Astrocyte (in vitro differentiated cells and primary cell): ENCODE results near the gene KRT13. TPM values are rescaled to one million over a fixed set of nuclear protein-coding genes. Genes with fewer than 3 reads are reported as not detected.

Experiments
- DNase-seq: peaks from one replicate; pipeline ENCODE4 v3.0.0-alpha.2; 2010; ENCODE audit warnings: low read depth
- FAIRE-seq: peaks from 2 replicates; lab custom pipeline; 2011; peaks lifted over from hg19 to GRCh38; lab: Jason Lieb, UNC
- H2AFZ ChIP-seq: 2 replicates; pipeline ENCODE4 v1.6.0; 2012; ENCODE audit warnings: low read depth, low read length, inconsistent platforms
- H3K27ac ChIP-seq: 2 replicates; pipeline ENCODE4 v1.5.1; 2011; ENCODE audit warnings: low read depth, low read length, inconsistent platforms
- H3K27me3 ChIP-seq: 2 replicates; pipeline ENCODE4 v1.6.0; 2011; ENCODE audit warnings: low read length, inconsistent platforms; ENCODE audit not compliant: insufficient read depth
- H3K36me3 ChIP-seq: 2 replicates; pipeline ENCODE4 v1.5.1; 2011; ENCODE audit warnings: low read length, inconsistent platforms; ENCODE audit not compliant: insufficient read depth
- H3K4me1 ChIP-seq: 2 replicates; pipeline ENCODE4 v1.5.1; 2011; ENCODE audit warnings: low read length, inconsistent platforms; ENCODE audit not compliant: insufficient read depth
- H3K4me2 ChIP-seq: 2 replicates; pipeline ENCODE4 v1.6.0; 2012; ENCODE audit warnings: low read length, inconsistent platforms
- H3K4me3 ChIP-seq: 2 replicates; pipeline ENCODE4 v1.5.1; 2011; ENCODE audit warnings: low read depth, mild to moderate bottlenecking, low read length, inconsistent platforms; ENCODE audit not compliant: insufficient read depth
- H3K79me2 ChIP-seq: 2 replicates; pipeline ENCODE4 v1.6.0; 2012; ENCODE audit warnings: mild to moderate bottlenecking, low read length, inconsistent platforms; ENCODE audit not compliant: insufficient read depth
- H3K9ac ChIP-seq: 2 replicates; pipeline ENCODE4 v1.6.0; 2012; ENCODE audit warnings: mild to moderate bottlenecking, low read length, inconsistent platforms
- H3K9me3 ChIP-seq: 2 replicates; pipeline ENCODE4 v1.5.1; 2012; ENCODE audit warnings: low read depth, mild to moderate bottlenecking, low read length, inconsistent platforms; ENCODE audit not compliant: insufficient read depth
- H4K20me1 ChIP-seq: 2 replicates; pipeline ENCODE4 v1.6.0; 2012; ENCODE audit warnings: low read length, inconsistent platforms; ENCODE audit not compliant: insufficient read depth
- H3K27ac Mint-ChIP-seq: one replicate; pipeline ENCODE4 v1.8.0; 2021; ENCODE audit warnings: mild to moderate bottlenecking, mixed read lengths; ENCODE audit not compliant: unreplicated experiment
- H3K27me3 Mint-ChIP-seq: one replicate; pipeline ENCODE4 v1.8.0; 2021; ENCODE audit warnings: low read depth, mixed read lengths; ENCODE audit not compliant: unreplicated experiment
- H3K36me3 Mint-ChIP-seq: one replicate; pipeline ENCODE4 v1.8.0; 2021; ENCODE audit warnings: low read depth, mixed read lengths; ENCODE audit not compliant: unreplicated experiment
- H3K4me1 Mint-ChIP-seq: one replicate; pipeline ENCODE4 v1.8.0; 2021; ENCODE audit warnings: low read depth, mixed read lengths; ENCODE audit not compliant: unreplicated experiment
- H3K4me3 Mint-ChIP-seq: one replicate; pipeline ENCODE4 v1.8.0; 2021; ENCODE audit warnings: mild to moderate bottlenecking, moderate library complexity, mixed read lengths; ENCODE audit not compliant: unreplicated experiment
- H3K9me3 Mint-ChIP-seq: one replicate; pipeline ENCODE4 v1.8.0; 2021; ENCODE audit warnings: mild to moderate bottlenecking, mixed read lengths; ENCODE audit not compliant: unreplicated experiment
- CTCF ChIP-seq: IDR thresholded peaks from 2 replicates; pipeline ENCODE4 v1.5.1; 2011; ENCODE audit warnings: low read depth, mild to moderate bottlenecking, inconsistent platforms, low read length, moderate library complexity; ENCODE audit not compliant: insufficient read depth
- EZH2 ChIP-seq: IDR thresholded peaks from 2 replicates; pipeline ENCODE4 v1.6.1; 2012; ENCODE audit warnings: mild to moderate bottlenecking, low read length, inconsistent platforms; ENCODE audit not compliant: insufficient read depth
- total RNA-seq: library from RNA; stranded (reverse); gene quantifications from 2 replicates; pipeline ENCODE4 v1.2.1, GENCODE V29; 2021

Gene KRT13
- total RNA-seq, 1 donor from 2014 or later, result not detected

- H3K4me1 Mint-ChIP-seq, result peaks cover 12% of the 10 kb centered on the region
- Histone ChIP-seq H3K27me3 (no peaks in the 10 kb centered on the region), H3K4me3 (no peak overlapping the region), H3K36me3 (no peaks in the 10 kb centered on the region), H3K4me1 (peaks cover 42% of the 10 kb centered on the region), H3K4me2 (no peak overlapping the region), H3K27ac (no peak overlapping the region), H3K79me2 (peaks cover 12% of the 10 kb centered on the region), H2AFZ (no peak overlapping the region), H3K9me3 (no peaks in the 10 kb centered on the region), H4K20me1 (no peaks in the 10 kb centered on the region), H3K9ac (no peak overlapping the region)
- no peak for DNase-seq
- no peak overlapping the region for H3K4me3 Mint-ChIP-seq
- H3K27me3 Mint-ChIP-seq, result peaks cover 14% of the 10 kb centered on the region
- H3K36me3 Mint-ChIP-seq, result no peaks in the 10 kb centered on the region
- no peak for FAIRE-seq
- no peak for TF ChIP-seq CTCF
- TF ChIP-seq EZH2, result no peak
- no peaks in the 10 kb centered on the region for H3K9me3 Mint-ChIP-seq
- H3K27ac Mint-ChIP-seq, result no peak overlapping the region
Observed at GRCh38 chr17:41524261-41524660, 18.8 kb upstream of the KRT13 start.

- no peak overlapping the region for H2AFZ ChIP-seq
- H3K27ac ChIP-seq, result no peak overlapping the region
- DNase-seq (no peak), FAIRE-seq (no peak)
- H3K4me3 Mint-ChIP-seq, result no peak overlapping the region
- H4K20me1 ChIP-seq, result no peaks in the 10 kb centered on the region
- peaks cover 12% of the 10 kb centered on the region for H3K79me2 ChIP-seq
- H3K9ac ChIP-seq, result no peak overlapping the region
- no peak for TF ChIP-seq CTCF
- TF ChIP-seq EZH2, result no peak
- H3K9me3 ChIP-seq, result no peaks in the 10 kb centered on the region
- peaks cover 11% of the 10 kb centered on the region for H3K4me1 Mint-ChIP-seq
- H3K4me3 ChIP-seq, result no peak overlapping the region
- no peak overlapping the region for H3K27ac Mint-ChIP-seq
- no peaks in the 10 kb centered on the region for H3K36me3 Mint-ChIP-seq
- no peaks in the 10 kb centered on the region for H3K36me3 ChIP-seq
- H3K27me3 Mint-ChIP-seq, result peaks cover 11% of the 10 kb centered on the region
- peaks cover 42% of the 10 kb centered on the region for H3K4me1 ChIP-seq
- H3K4me2 ChIP-seq, result no peak overlapping the region
- no peaks in the 10 kb centered on the region for H3K9me3 Mint-ChIP-seq
- H3K27me3 ChIP-seq, result no peaks in the 10 kb centered on the region
Observed at GRCh38 chr17:41523787-41524186, 18.4 kb upstream of the KRT13 start.

GRCh38 chr17:41523225-41523593, 17.8 kb upstream of the KRT13 start:
- no peaks in the 10 kb centered on the region for H3K36me3 ChIP-seq
- H3K27me3 ChIP-seq, result no peaks in the 10 kb centered on the region
- Mint-ChIP-seq H3K9me3 (no peaks in the 10 kb centered on the region), H3K4me3 (no peak overlapping the region), H3K27me3 (peaks cover 8% of the 10 kb centered on the region), H3K27ac (no peak overlapping the region), H3K36me3 (no peaks in the 10 kb centered on the region), H3K4me1 (peaks cover 9% of the 10 kb centered on the region)
- no peak overlapping the region for H3K4me3 ChIP-seq
- no peak overlapping the region for H3K27ac ChIP-seq
- peaks cover 43% of the 10 kb centered on the region for H3K4me1 ChIP-seq
- H4K20me1 ChIP-seq, result no peaks in the 10 kb centered on the region
- no peak for DNase-seq
- no peaks in the 10 kb centered on the region for H3K9me3 ChIP-seq
- TF ChIP-seq CTCF (no peak), EZH2 (no peak)
- no peak overlapping the region for H3K9ac ChIP-seq
- H3K79me2 ChIP-seq, result peaks cover 12% of the 10 kb centered on the region
- no peak overlapping the region for H3K4me2 ChIP-seq
- no peak overlapping the region for H2AFZ ChIP-seq
- no peak for FAIRE-seq
